ENCODE results near the gene KAZALD1.

DNA sequence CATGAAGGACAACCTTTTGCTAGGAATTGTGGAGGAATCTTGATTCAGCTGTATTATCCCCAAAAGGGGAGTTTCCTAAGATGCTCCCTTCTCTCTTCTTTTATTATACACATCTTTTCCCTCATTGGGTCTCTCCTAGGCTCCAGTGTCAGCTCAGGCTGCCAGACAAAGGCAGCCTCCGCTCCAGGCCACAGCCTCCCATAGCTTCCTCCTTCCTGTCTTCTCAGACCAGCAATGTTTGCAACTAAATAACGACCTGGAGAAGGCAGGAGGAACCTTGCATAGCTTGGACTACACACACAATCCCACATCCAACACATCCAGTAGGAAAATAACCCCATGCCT is 18.5 kb upstream of the KAZALD1 start:
- TF ChIP-seq, protein P1, sequence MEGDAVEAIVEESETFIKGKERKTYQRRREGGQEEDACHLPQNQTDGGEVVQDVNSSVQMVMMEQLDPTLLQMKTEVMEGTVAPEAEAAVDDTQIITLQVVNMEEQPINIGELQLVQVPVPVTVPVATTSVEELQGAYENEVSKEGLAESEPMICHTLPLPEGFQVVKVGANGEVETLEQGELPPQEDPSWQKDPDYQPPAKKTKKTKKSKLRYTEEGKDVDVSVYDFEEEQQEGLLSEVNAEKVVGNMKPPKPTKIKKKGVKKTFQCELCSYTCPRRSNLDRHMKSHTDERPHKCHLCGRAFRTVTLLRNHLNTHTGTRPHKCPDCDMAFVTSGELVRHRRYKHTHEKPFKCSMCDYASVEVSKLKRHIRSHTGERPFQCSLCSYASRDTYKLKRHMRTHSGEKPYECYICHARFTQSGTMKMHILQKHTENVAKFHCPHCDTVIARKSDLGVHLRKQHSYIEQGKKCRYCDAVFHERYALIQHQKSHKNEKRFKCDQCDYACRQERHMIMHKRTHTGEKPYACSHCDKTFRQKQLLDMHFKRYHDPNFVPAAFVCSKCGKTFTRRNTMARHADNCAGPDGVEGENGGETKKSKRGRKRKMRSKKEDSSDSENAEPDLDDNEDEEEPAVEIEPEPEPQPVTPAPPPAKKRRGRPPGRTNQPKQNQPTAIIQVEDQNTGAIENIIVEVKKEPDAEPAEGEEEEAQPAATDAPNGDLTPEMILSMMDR (IDR thresholded peaks at IDR 0.05) = no peak
- TF ChIP-seq POLR2A (IDR thresholded peaks at IDR 0.05) = no peak
